GM19328 (cell line): Measurements from ENCODE around the gene AUP1.
A peak's percentile ranks its signal among the peaks of the same experiment; 100 is the strongest.

Source experiments
- ATAC-seq: cut with Tn5 transposase; IDR thresholded peaks from one replicate; pipeline ENCODE4 v1.9.1; 2021; ENCODE audit warnings: mild to moderate bottlenecking, moderate library complexity; ENCODE audit not compliant: unreplicated experiment

Gene AUP1

DNA sequence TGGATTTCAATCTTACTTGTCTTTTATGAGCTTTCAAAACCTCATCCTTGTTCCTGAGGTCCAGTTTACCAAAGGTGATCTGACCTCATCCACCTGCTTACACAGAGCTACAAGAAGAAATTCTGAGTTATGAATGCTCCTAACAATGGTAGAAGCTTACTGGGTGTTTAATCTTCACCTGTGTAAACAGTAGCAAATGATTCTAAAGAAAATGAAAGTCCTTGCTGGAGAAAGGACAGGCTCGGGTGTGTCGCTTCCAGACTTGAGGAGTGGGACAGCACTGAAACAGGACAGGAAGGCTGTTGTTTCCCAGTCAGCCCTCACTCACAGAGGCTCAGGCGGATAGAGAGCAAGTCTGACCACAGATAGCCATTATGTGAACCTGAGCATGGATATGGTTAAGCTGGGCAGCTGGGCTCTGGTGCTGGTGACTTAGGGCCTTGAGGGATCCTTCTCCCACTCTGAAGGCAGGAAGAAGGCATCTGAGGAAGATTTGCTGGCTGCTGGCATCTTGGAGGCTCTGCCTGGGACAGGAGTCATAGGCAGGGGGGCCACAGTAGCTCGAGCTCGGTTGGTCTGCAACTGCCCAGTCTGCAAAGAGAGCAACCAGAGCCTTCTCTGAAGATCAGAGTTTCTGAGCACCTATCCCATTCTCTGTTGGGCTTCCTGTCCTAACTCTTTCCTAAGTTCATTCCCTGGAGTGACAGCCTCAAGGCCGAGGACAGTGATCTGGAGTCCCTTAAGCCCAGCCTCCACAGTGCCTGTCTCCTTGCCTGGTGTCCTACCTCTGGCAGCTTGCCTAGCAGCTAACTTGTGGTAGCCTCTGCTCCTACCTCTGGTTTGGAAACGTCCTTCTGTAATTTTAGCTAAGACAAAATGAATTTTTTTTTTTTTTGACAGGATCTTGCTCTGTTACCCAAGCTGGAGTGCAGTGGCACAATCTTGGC lies 29.1 kb upstream of the AUP1 start:
- no peak for ATAC-seq

DNA sequence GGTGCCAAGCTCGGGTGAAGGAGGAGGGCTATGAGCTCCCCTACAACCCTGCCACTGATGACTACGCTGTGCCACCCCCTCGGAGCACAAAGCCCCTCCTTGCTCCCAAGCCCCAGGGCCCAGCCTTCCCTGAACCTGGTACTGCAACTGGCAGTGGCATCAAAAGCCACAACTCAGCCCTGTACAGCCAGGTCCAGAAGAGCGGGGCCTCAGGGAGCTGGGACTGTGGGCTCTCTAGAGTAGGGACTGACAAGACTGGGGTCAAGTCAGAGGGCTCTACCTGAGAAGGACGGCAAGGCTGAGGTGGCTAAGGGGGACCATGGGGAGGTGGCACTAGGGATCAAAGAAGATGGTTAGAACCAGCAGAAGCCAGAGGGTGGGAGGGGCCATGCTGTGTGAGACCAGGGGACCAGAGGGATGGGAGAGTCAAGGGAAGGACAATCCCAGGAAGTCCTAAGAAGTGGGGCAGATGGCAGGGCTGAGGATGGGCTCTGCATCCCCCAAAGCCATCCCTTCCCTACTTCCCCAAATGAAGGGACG lies 27.4 kb upstream of the AUP1 start:
- ATAC-seq, result no peak

DNA sequence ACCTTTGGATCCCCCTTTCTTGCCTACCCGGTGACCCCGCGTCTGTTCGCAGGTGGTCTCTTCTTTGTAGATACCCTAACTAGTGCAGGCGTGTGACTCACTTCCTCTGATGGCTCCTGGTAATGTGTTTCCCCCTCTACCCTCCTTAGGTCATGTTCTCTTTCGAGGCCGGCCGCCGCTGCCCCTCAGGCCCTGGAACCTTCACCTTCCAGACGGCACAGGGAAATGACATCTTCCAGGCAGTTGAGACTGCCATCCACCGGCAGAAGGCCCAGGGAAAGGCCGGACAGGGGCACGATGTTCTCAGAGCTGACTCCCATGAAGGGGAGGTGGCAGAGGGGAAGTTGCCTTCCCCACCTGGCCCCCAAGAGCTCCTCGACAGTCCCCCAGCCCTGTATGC lies 26.7 kb upstream of the AUP1 start:
- no peak for ATAC-seq

DNA sequence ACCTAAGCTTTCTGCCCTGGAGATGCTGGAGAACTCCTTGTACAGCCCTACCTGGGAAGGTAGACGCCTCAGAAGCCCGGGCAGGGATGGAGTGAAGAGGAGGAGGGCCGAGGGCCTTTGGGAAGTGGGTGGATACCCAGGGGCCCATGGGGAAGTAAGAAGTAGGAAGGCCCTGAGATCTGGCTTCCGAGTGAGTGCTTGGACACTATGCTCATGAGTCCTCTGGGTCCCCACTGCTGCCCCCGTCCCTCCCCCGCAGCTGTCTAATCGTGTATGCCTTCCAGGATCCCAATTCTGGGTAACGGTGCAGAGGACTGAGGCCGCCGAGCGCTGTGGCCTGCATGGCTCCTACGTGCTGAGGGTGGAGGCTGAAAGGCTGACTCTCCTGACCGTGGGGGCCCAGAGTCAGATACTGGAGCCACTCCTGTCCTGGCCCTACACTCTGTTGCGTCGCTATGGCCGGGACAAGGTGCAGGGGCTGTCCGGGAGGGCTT lies 26.2 kb upstream of the AUP1 start:
- no peak for ATAC-seq

DNA sequence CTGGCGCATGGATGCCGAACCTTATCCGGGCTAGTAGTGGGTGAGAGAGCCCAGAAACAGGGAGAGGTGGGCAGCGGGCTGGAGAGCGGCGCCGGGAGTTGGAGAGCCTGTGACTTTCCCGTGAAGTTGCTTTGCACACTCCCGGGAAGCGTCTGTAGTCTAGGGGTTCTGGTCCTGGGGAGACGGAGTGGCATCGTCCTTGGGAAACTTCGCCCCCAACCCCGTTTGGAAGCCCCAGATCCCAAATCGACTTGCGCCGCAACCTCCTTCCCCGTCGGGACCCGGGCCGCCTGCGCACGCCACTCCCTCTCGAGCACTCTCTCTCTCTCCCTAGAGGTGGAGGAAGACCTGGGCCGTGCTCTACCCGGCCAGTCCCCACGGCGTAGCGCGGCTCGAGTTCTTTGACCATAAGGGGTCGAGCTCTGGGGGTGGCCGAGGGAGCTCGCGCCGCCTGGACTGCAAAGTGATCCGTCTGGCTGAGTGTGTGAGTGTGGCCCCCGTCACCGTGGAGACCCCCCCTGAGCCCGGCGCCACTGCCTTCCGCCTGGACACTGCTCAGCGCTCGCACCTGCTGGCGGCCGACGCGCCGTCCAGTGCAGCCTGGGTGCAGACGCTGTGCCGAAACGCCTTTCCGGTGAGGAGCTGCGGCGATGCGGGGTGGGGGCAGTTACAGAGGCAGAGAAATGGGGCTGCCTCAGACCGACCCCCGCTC lies 25.5 kb upstream of the AUP1 start:
- ATAC-seq, result peak; percentile 35

DNA sequence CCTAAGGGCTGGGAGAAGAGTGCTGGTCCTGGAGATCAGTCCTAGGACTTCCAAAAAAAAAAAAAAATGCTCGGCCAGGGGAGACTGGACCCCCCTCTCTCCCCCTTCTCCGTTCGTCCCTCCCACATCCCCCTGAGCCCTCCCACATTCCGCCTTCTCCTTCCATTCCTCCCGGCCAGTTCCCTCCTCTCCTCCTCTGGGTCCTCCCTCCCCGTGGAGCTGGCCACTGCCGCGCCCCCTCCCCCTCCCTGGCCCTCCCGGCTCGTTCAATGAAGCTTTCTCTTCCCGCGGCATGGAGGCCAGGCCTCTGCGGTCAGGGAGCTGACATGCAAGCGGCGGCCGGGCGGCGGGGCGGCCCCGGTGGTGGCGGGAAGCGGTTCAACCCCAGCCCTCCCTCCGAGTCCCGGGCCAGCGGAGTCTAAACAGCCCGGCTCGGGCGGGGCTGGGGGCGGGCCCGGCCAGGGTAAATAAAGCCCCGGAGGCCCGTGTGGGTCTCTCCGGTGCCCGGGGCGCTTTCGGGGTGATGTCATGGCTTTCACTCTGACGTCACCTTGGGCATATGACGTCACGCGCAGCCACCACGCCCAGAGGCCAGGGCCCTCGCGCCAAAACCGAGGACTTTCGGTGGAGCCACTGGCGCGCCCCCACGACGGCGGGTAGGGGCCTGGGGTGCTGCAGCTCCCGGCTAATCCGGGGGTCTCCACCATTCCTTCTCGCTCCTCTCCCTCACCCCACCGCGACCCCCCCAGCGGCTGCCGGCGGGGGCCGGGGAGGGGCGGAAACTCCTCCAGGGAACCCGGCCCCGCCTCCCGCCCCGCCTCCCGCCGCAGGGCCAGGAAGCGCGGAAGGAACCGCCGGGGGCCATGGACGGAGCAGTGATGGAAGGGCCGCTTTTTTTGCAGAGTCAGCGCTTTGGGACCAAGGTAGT lies 24.6 kb upstream of the AUP1 start, which contains the start of the genes DOK1 and LOXL3:
Gene DOK1, plus strand, starts transcription at position 829 of the 928 bp plus-strand sequence. Its CDS starts 35 bp downstream, at position 864.
Gene LOXL3, minus strand, starts transcription at position 51 of the 928 bp plus-strand sequence. CDS start 1,308 bp downstream, outside the sequence.
- ATAC-seq, result peak; percentile 56

DNA sequence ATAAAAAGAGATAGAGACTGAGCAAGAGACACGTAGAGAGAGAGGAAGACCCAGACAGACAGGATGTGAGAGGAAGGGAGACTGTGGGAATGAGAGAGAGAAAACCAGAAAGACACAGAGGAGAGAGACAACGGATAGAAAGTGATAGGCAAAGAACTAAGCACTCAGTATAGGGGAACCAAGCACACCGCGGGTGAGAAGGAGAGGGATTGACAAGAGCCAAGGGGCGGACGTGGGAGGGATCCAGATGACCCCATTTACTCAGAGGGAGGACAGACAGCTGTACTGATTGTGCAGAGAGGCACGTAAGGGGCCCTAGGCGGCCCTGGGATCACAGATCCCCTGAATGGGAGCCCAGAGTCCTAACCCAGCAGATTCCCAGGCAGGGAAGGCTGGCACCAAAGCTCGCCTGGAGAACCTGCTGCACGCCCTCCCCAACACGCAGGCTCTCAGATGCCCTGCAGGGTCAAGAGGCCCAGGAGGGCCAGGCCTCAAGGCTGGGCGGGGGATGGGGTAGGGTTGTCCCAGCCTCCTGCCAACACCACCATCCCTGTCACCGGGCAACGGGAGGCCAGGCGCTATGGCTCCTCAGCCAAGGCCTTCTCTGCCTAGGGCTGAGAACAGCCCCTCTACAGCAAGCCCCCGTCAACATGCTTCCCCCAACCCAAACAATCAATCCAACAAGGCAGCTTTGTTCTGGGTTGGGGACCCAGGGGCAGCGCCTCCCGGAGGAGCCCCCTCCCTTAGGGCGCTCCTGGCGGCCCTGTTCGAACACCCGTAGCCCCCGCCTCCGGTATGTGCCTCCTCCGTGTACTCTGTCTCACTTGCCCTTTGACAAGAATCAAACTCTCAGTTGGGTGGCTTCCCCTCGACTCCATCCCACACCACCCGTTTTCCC lies 23.7 kb upstream of the AUP1 start:
- ATAC-seq, result no peak

DNA sequence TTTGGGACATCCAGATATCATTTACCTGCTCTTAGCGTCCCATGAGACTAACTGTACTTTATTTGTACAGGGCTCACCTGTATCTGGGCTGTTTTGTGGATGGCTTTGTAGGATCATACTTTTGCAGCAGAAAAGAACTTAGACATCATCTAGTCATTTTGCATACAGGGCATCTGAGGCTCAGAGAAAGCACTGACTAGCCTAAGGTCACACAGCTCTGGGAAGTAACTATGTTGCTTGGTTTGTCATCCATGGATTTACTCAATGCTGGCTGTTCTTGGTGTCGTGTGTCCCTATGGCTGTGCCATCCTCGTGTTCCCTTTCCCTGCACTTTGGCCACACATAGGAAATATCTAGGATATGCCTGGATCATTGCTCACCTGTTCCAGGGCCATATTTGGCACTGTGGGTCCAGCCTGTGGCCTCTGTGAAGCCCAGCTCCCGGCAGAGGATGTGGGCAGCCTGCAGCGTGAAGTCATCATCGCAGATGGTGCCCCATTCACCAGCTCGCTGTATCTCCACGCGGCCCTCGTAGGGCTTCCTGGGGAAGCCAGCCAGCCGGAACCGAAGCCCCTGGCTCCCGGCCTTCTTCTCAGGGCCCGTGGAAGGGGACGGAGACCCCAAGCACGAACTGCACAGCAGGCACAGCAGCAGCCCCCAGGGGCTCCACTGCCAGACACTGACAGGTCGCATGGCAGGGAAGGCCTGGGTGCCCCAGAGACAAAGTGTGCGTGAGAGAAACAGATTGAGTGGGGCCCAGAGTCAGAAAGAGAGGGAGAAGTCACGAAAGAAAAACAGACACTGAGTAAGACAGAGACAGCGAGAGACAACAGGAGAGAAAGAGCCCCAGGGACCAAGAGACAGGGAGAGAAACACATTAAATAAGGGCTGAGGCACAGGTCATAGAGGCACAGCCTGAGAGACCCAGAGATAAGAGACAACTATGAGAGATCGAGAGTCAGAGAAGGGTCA lies 22.7 kb upstream of the AUP1 start:
- ATAC-seq, result no peak

DNA sequence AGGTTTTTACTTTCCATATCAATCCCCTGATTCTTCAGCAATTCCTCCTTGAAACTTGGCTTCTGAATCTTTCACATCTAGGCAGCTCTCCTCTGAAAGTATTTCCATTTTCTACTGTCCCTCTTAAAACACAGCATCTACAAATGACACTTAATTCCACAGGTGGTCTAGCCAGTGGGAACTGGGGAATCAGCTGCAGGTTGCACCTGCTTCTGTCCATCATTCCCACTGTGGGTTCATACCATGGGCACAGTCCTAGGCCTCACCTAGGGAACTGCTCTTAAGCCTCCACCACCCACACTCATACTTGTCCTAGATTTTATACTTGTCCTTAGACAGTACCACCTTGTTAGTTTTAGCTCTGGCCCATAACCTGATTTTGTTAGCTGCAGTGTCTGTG lies 22.0 kb upstream of the AUP1 start:
- no peak for ATAC-seq

DNA sequence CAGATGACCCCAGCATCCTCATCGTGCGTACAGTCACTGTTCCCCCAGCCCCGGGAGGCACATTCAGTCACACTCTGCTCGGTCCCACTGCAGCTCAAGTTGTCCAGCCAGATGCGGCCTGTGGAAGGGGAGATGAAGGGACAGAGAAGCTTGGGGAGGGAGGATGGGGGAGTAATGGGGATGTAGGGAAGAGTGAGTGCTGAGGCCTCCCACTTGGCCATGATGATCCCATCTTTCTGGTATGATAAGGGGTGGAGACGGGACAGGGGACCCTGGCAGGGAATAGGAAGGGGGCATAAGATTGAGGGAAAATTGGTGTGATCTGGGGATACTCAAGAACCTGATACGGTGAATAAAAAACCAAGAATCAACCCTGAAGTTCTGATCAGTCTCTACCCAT lies 20.7 kb upstream of the AUP1 start:
- no peak for ATAC-seq

DNA sequence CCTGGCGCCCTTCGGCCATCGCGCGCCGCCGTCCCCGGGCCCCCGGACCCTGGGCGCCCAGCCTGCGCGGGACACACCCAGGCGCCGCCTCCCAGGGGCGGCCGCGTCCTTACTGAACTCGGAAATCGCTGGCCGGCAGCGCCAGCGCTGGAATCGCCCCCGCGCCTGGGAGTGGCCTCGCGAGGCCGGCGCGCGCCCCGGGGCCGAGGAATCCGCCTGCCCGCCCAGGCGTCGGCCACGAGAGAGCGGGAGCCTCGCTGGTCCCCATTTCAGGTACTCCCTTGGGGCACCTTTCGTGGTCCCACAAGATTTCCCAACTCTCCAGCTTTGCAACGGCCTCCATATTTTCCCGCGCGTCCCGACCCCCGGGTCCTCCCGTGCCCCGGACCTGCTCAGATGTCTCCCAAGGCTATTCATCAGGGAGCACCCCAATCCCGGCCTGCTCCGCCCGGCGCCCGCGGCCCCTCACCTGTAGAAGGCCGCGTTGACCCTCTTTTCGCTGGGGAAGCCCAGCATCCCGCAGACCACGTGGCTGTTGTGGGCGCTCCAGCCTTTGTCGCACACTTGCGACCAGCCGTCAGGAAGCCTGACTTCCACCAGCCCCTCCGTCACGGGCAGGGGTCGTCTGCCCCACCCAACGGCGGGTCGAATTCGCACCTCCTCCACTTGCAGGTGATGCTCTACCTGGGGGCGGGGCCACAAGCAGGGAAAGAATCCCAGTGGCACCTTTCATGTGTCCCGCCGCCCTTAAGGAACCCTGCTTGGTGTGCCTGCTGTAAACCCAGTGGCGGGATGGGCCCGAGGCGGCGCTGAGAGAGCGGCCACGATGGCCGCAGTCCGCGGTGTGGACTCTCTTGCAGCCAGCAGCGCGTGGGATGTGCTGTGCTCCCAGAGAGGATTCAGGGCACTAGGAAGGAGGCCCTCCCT lies 19.7 kb upstream of the AUP1 start:
- no peak for ATAC-seq

DNA sequence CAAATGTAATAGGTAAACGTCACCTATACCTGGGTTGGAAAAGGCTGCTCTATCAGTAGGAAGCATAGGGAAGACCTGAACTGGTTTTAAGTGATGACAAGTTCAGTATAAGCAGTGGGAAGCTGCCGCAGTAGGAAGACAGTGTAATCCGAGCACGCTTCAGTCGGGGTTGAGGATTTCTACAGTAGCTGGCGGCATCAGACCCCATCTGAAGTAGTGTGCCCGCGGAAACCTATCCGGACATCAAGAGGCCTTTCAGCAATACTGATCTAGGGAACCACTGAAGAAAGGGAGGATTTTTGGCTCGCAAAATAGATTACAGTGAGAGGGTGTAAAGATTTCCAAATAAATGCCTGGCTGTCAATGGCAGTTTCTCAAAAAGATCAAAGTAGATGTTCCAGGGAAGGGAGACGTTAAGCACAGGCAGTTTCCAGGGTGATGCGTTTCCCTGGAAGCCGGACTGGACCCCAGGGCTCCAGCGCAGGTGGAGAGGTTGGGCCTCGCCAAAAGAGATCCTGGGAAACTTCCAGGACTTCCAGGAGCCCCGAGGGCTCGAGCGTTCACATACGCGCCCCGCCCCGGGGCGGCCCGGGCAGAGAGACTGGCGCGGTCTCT lies 18.9 kb upstream of the AUP1 start:
- ATAC-seq, result no peak

DNA sequence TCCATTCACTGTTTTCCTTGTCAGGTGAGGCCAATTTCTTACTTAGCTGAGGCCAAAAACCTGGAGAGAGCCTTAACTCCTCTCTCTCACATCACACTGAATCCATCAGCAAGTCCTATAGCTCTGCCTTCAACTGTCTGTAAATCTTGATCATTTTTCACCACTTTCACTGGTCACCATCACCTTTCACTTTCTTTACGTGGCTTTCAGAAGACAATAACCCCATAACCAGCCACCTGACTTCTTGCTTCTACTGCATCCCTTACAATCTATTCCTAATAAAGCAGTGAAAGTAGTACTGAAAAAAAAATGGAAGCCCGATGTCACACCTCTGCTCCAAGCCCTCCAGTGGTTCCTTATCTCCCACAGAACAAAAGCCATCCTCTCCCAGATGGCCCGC lies 16.5 kb upstream of the AUP1 start:
- ATAC-seq, result no peak

DNA sequence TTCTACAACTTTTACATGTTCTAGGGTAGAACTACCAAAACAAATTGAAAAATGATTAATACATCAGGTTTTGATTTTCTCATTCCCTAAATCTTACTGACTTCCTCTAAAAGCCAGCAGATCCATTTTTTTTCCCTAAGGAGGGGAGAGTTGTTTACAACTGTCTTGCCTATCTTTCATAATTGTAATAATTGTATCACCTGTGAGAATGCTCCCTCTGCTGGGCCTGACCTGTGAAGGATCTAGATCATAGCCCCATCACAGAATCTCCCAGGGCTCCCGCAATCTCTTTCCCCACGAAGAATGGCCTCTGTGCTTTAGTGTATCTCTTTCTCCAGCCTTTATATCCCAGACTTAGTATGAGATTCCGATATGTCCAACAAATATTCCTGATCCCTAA lies 15.1 kb upstream of the AUP1 start:
- ATAC-seq, result no peak

DNA sequence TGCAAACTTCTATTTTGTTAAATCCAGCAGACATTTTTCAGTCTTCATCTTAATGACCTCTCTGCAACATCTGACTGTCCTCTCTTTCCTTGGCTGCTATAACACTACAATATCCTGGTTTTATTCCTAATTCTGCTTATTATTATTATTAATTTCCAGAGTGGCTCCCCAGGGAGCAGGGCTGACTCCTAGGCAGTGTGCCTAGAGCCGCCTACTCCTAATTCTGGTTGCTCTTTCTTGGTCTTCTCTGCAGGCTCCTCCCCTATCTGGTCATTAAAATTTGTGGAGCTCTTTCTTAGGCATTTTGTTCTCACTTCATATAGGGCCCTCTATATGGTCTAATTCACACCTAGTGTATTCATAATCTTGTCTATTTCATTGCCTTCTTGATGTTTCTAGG lies 13.5 kb upstream of the AUP1 start:
- ATAC-seq, result no peak

DNA sequence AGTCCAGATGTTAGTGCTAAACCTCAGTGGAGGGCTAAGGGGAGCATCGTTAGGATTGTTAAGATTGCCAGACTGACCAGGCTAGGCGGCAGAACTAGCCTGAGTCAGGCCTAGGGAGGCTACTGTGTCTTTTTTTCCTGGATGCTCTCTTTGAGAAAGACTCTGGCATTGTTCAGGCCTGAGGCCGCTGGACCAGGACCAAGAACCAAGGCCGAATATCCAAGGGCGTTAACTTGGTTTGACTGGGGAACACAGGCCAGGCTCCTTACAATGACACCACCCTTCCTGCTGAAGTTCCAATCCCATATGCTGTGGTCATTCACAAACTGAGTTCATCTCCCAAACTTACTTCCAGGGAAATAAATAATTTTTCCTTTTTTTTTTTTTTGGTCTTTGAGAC lies 10.8 kb upstream of the AUP1 start:
- no peak for ATAC-seq

DNA sequence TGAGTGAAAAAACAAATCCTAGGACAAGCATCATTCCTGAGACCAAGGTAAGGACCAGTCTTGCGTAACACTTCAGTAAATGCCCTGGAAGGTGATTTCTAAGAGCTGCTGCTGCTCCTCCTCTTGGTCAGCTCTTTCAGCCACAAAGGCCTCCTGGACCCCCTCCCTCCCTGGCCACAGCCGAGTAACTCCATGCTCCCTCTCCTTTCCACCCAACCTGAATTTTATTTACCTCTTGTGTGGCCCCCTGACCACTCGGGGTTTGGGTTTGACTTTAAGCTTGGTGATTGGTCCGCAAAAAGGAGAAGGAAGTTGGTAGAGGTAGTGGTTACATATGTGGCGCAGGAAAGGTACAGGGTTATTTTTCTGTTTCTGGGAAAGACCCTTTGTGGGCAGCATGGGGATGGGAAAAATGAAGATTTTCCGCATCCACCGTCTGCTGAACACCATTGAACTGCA lies 9.4 kb upstream of the AUP1 start:
- no peak for ATAC-seq
